Lower leg skin (tissue), 4 donors: ENCODE results near the gene PKDCC. TPM values are rescaled to one million over a fixed set of nuclear protein-coding genes. Genes with fewer than 3 reads are reported as not detected.

Source experiments
- DNase-seq, 2 donors: peaks; one replicate each; pipeline ENCODE4 v3.0.0-alpha.2; 2019; ENCODE audit warnings: low spot score in 2 of 2
- H3K4me3 ChIP-seq: fragments of 200-600 bp; sonication (generic); 2 replicates; pipeline ENCODE4 v1.5.1; 2017; ENCODE audit warnings: mild to moderate bottlenecking, low read depth; ENCODE audit not compliant: poor library complexity, severe bottlenecking
- CTCF ChIP-seq, 3 donors: fragments of 450-650 bp; IDR thresholded peaks; one replicate each; pipeline ENCODE4 v1.5.1; 2016; ENCODE audit warnings: antibody characterized with exemption in 3 of 3, mild to moderate bottlenecking in 3 of 3, moderate library complexity in 2 of 3
- POLR2A ChIP-seq, 2 donors: fragments of 450-650 bp; IDR thresholded peaks; one replicate each; pipeline ENCODE4 v1.6.1; 2016 to 2017; ENCODE audit warnings: antibody characterized with exemption in 2 of 2, mild to moderate bottlenecking in 1 of 2, moderate library complexity in 1 of 2
- WGBS, 2 donors: methylation state at CpG; one replicate each; pipeline ENCODE4 v1.1.5; 2018; 5-methylcytosine and 5-hydroxymethylcytosine counted together
- intact Hi-C: fragments of 100-400 bp; cut with DNase I; formaldehyde crosslinking; loops from one replicate; pipeline ENCODE4 v1.15.0; 2023; ENCODE audit warnings: low total_unique reads
- total RNA-seq, 4 donors: library from RNA; depleted of rRNA; stranded (reverse); fragments of >200 nt; gene quantifications; one replicate each; pipeline ENCODE4 v1.1.0, GENCODE V29; 2016

The PKDCC gene
- total RNA-seq, 4 donors from 2014 or later: 4.0 to 13.3 (median 6.2) TPM

- 92 to 94% methylated on average over 4 of the region's 4 CpGs for WGBS, 2 donors
- intact Hi-C loops: no loop called here
- TF ChIP-seq POLR2A (IDR thresholded peaks at IDR 0.05): no peak
- TF ChIP-seq CTCF (IDR thresholded peaks at IDR 0.05): no peak
- no peak overlapping the region for H3K4me3 ChIP-seq
- DNase-seq: peak in 1 of 2 donors; percentile 13
Measured at GRCh38 chr2:42029171-42029570, 18.6 kb upstream of the PKDCC start.

GRCh38 chr2:42029639-42030199 is 18.1 kb upstream of the PKDCC start:
- intact Hi-C loops: no loop called here

GRCh38 chr2:42030200-42030759 is 17.5 kb upstream of the PKDCC start:
- TF ChIP-seq POLR2A (IDR thresholded peaks at IDR 0.05) (no peak), CTCF (IDR thresholded peaks at IDR 0.05) (no peak)
- intact Hi-C loops: no loop called here
- H3K4me3 ChIP-seq: no peak overlapping the region
- 74 to 78% methylated on average over 19 of the region's 19 CpGs for WGBS, 2 donors
- DNase-seq: peak in 1 of 2 donors; percentile 66

More at GRCh38 chr2:42029639-42030199, 18.1 kb upstream of the PKDCC start:
- H3K4me3 ChIP-seq: no peak overlapping the region
- TF ChIP-seq POLR2A (IDR thresholded peaks at IDR 0.05) (no peak), CTCF (IDR thresholded peaks at IDR 0.05) (no peak)
- peak in 1 of 2 donors; percentile 23 for DNase-seq
- WGBS, 2 donors: 87 to 92% methylated on average over 4 of the region's 4 CpGs

DNA sequence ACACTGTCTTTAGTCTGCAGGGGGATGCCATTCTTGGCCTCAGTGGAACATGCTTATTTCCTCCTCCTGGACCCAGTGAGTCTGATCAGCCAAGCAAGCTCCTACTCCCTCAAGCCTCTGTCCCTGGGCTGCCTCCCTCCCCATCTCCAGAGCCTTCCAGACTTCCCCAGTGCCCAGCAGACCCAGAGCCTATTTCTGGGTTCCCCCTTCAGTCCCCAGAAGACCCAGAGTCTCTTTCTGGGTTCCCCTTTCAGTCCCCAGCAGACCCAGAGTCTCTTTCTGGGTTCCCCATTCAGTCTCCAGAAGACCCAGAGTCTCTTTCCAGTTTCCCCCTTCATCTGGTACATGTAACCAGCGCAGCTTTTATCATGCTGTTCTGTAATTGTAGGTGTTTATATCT is 17.0 kb upstream of the PKDCC start:
- DNase-seq: peak in 1 of 2 donors; percentile 28
- TF ChIP-seq POLR2A (IDR thresholded peaks at IDR 0.05) (no peak), CTCF (IDR thresholded peaks at IDR 0.05) (no peak)
- WGBS, 2 donors: 77 to 91% methylated on average over 1 of the region's 1 CpG
- H3K4me3 ChIP-seq: no peak overlapping the region
- intact Hi-C loops: no loop called here

DNA sequence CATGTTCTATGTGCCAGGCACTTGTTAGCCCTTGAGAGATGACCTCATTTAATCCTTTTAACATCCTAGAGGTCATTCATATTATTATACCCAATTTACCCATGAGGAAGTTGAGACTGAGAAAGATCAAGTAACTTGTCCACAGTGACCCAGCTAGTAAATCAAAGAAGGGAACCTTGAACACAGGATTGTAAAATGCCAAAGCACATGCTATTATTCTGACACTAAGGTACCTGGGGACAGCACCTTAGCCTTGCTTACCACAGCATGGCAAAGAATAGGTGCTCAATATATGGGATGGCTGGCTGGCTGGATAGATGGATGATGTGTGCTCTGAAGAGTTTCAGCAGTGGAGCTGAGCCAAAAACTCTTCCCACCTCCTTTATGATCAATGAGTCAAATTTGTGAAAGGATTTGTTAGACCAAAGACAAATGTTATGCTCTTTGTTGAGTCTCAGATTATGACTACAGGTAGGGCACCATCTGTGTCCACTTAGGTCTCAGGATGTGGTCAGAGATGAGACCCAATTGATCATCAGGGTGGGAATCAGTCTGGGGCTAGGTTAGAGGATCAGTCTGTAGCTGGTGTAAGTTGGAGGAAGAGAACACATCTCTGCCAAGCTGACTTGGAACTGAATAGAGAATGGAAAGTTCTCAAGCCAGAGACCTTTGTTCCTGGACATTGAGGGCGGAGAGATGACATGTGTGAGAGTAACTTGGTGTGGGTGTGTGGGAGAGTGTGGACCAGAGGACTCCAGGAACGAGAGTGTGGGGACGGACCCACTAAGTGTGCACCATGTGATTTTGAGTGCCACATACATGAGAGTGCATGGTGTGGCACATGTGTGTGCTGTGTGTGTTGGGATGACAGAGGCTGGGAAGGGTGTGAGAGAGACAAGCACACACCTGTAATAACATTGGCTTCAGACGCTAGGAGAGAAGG is 16.3 kb upstream of the PKDCC start:
- WGBS, 2 donors: 61 to 62% methylated on average over 4 of the region's 4 CpGs
- DNase-seq: no peak
- TF ChIP-seq POLR2A (IDR thresholded peaks at IDR 0.05): no peak
- no peak for TF ChIP-seq CTCF (IDR thresholded peaks at IDR 0.05)
- intact Hi-C loops: no loop called here
- H3K4me3 ChIP-seq: no peak overlapping the region
